Measurements from ENCODE around the gene KLHDC7A. TPM values are rescaled to one million over a fixed set of nuclear protein-coding genes. Genes with fewer than 3 reads are reported as not detected.

The KLHDC7A gene
- total RNA-seq, 3 donors from 2014 or later, result 0.80 to 15.7 (median 0.98) TPM

DNA sequence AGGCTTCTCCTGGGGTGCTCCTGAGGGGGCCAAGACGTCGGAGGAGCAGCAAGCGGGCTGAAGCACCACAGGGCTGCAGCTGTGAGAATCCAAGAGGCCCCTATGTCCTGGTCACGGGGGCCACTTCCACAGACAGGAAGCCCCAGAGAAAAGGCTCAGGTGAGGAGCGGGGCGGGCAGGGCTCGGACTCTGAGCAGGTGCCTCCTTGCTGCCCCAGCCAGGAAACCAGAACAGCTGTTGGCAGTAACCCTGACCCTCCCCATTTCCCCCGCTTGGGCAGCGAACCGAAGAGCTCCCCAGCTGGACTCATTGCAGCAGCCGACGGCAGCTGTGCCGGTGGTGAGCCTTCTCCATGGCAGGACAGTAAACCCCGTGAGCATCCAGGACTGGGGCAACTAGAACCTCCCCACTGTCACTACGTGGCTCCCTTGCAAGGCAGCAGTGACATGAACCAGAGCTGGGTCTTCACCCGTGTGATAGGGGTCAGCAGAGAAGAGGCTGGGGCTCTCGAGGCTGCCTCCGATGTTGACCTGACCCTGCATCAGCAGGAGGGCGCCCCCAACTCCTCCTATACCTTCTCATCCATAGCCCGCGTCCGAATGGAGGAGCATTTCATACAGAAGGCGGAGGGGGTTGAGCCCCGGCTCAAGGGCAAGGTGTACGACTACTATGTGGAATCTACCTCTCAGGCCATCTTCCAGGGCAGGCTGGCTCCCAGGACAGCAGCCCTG, 625 bp downstream of the KLHDC7A start:
- intact Hi-C loops (cut with DNase I; ENCODE audit: low total_unique reads), result no loop called here
- TF ChIP-seq, protein P1, sequence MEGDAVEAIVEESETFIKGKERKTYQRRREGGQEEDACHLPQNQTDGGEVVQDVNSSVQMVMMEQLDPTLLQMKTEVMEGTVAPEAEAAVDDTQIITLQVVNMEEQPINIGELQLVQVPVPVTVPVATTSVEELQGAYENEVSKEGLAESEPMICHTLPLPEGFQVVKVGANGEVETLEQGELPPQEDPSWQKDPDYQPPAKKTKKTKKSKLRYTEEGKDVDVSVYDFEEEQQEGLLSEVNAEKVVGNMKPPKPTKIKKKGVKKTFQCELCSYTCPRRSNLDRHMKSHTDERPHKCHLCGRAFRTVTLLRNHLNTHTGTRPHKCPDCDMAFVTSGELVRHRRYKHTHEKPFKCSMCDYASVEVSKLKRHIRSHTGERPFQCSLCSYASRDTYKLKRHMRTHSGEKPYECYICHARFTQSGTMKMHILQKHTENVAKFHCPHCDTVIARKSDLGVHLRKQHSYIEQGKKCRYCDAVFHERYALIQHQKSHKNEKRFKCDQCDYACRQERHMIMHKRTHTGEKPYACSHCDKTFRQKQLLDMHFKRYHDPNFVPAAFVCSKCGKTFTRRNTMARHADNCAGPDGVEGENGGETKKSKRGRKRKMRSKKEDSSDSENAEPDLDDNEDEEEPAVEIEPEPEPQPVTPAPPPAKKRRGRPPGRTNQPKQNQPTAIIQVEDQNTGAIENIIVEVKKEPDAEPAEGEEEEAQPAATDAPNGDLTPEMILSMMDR (IDR thresholded peaks at IDR 0.05), result no peak
- no peak for TF ChIP-seq POLR2A (IDR thresholded peaks at IDR 0.05)
- TF ChIP-seq POLR2AphosphoS5 (IDR thresholded peaks at IDR 0.05), result no peak
- H3K27me3 ChIP-seq, result no peaks in the 10 kb centered on the region
- H3K4me1 ChIP-seq, result no peaks in the 10 kb centered on the region
- no peaks in the 10 kb centered on the region for H3K9me3 ChIP-seq
- peak overlapping the region; percentile 84 for H3K27ac ChIP-seq
- DNase-seq (ENCODE audit: low spot score in 2 of 2), result no peak
- no peaks in the 10 kb centered on the region for H3K36me3 ChIP-seq
- peak overlapping the region in 1 of 3 donors; percentile 25 for H3K4me3 ChIP-seq

DNA sequence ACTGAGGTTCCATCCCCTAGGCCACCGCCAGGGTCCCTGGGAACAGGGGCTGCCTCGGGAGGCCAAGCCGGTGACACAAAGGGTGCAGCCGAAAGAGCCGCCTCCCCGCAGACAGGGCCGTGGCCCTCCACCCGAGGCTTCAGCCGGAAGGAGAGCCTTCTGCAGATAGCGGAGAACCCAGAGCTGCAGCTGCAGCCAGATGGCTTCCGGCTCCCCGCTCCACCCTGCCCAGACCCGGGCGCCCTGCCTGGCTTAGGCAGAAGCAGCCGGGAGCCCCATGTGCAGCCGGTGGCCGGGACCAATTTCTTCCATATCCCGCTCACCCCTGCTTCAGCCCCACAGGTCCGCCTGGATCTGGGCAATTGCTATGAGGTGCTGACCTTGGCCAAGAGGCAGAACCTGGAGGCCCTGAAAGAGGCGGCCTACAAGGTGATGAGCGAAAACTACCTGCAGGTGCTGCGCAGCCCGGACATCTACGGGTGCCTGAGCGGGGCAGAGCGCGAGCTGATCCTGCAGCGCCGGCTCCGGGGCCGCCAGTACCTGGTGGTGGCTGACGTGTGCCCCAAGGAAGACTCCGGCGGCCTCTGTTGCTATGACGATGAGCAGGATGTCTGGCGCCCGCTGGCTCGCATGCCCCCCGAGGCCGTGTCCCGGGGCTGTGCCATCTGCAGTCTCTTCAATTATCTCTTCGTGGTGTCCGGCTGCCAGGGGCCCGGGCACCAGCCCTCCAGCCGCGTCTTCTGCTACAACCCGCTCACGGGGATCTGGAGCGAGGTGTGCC, 1.4 kb downstream of the KLHDC7A start:
- H3K27me3 ChIP-seq, result no peaks in the 10 kb centered on the region
- H3K4me1 ChIP-seq, result no peaks in the 10 kb centered on the region
- peak overlapping the region in 1 of 3 donors; percentile 25 for H3K4me3 ChIP-seq
- intact Hi-C loops (cut with DNase I; ENCODE audit: low total_unique reads), result no loop called here
- H3K9me3 ChIP-seq, result no peaks in the 10 kb centered on the region
- TF ChIP-seq POLR2AphosphoS5 (IDR thresholded peaks at IDR 0.05) (no peak), POLR2A (IDR thresholded peaks at IDR 0.05) (no peak)
- TF ChIP-seq, protein P1 (IDR thresholded peaks at IDR 0.05), result no peak
- H3K36me3 ChIP-seq, result no peaks in the 10 kb centered on the region
- DNase-seq (ENCODE audit: low spot score in 2 of 2), result no peak
- H3K27ac ChIP-seq, result peak overlapping the region in 1 of 2 donors; percentile 84

DNA sequence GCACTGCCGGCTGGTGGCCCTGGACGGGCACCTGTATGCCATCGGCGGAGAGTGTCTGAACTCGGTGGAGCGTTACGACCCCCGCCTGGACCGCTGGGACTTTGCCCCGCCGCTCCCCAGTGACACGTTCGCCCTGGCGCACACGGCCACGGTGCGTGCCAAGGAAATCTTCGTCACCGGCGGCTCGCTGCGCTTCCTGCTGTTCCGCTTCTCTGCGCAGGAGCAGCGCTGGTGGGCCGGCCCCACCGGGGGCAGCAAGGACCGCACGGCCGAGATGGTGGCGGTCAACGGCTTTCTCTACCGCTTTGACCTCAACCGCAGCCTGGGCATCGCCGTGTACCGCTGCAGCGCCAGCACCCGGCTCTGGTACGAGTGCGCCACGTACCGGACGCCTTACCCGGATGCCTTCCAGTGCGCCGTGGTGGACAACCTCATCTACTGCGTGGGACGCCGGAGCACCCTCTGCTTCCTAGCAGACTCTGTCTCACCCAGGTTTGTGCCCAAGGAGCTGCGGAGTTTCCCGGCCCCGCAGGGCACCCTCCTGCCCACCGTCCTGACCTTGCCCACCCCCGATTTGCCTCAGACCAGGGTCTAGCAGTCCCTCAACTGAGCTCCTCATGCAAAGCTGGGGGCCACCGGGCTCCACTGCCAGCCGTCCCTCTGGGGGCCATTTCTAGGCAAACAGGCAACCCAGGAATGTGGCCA, 2.1 kb downstream of the KLHDC7A start:
- no peak overlapping the region for H3K4me3 ChIP-seq
- no peak overlapping the region for H3K27ac ChIP-seq
- H3K27me3 ChIP-seq, result no peaks in the 10 kb centered on the region
- TF ChIP-seq POLR2A (IDR thresholded peaks at IDR 0.05) (no peak), POLR2AphosphoS5 (IDR thresholded peaks at IDR 0.05) (no peak)
- TF ChIP-seq, protein P1 (IDR thresholded peaks at IDR 0.05), result no peak
- intact Hi-C loops (cut with DNase I; ENCODE audit: low total_unique reads), result no loop called here
- H3K4me1 ChIP-seq, result no peaks in the 10 kb centered on the region
- no peaks in the 10 kb centered on the region for H3K36me3 ChIP-seq
- no peaks in the 10 kb centered on the region for H3K9me3 ChIP-seq
- DNase-seq (ENCODE audit: low spot score in 2 of 2), result no peak

DNA sequence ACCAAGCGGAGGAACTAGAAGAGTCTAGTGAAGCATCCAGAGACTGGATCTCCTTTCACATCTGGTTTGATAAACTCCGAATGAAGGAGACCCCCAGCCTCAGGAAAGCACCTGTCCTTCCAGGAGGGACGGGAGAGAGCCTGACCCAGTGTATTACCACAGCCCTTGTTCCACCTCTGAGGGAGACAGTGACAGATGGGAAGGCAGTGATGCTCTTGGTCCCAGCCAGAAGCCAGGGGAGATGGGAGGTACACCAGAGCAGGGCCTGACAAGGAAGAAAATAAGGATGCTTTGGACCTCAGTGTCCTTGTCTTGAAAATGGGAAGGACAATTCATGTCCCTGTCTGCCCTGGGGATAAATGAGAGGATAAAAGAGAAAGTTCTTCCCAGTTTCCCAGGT, 3.5 kb downstream of the KLHDC7A start:
- no peak overlapping the region for H3K4me3 ChIP-seq
- no peak for DNase-seq (ENCODE audit: low spot score in 2 of 2)
- intact Hi-C loops (cut with DNase I; ENCODE audit: low total_unique reads), result no loop called here
- H3K36me3 ChIP-seq, result no peaks in the 10 kb centered on the region
- no peaks in the 10 kb centered on the region for H3K9me3 ChIP-seq
- H3K4me1 ChIP-seq, result no peaks in the 10 kb centered on the region
- no peak overlapping the region for H3K27ac ChIP-seq
- no peaks in the 10 kb centered on the region for H3K27me3 ChIP-seq
- no peak for TF ChIP-seq POLR2A (IDR thresholded peaks at IDR 0.05)
- TF ChIP-seq POLR2AphosphoS5 (IDR thresholded peaks at IDR 0.05), result no peak
- TF ChIP-seq, protein P1 (IDR thresholded peaks at IDR 0.05), result no peak
